Measurements from ENCODE around the gene RELN. TPM values are rescaled to one million over a fixed set of nuclear protein-coding genes. Genes with fewer than 3 reads are reported as not detected.

RELN gene
- total RNA-seq, 1 donor from 2014 or later: 0.57 TPM

DNA sequence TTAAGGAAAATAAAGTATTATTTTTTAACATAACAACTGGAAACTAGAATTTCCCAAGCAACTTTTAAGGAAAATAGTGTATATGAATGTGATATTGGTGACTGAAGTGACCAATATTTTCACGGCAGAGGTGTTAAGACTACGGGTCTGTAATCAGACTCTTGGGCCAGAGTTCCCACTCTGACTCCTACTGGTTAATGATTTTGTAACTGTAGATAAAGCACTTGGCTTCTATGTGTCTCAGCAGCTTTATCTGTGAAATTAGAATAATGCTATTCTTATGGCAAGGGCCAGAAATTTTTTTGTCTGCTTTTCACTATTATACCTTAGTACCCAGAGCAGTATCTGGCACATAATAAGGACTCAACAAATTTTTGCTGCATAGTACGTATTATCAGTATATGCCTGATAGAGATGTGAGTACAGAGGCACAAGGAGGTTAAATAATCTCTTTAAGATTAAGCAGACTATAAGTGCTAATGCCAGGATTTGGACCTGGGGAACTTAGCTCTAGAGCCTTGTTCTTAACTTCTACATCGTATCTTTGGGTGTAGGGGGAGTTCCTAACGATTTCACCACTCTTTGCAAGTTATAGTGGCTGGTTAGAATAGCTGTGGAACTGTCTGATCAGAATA, 357.3 kb downstream of the RELN start:
- intact Hi-C loops (cut with DNase I): no loop called here
- DNase-seq (ENCODE audit: low spot score): no peak

DNA sequence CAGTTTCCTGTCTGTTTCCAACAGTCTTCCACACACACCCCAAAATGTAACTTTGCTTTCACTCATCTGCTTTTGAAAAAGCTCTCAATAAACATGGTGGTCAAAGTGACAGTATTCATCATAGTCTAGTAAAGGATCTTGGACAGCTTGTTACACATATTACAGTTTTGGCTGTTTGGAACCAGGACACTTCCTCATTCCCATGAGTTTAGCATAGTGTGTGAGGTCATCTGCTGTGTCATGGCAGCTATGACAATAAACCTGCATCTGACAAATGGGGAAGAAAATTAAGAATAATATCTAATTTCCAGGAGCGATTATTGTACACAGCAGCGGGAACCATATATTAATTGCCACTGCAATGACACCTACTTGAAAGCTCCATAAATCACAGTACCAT, 359.1 kb downstream of the RELN start:
- intact Hi-C loops (cut with DNase I): no loop called here
- no peak for DNase-seq (ENCODE audit: low spot score)

DNA sequence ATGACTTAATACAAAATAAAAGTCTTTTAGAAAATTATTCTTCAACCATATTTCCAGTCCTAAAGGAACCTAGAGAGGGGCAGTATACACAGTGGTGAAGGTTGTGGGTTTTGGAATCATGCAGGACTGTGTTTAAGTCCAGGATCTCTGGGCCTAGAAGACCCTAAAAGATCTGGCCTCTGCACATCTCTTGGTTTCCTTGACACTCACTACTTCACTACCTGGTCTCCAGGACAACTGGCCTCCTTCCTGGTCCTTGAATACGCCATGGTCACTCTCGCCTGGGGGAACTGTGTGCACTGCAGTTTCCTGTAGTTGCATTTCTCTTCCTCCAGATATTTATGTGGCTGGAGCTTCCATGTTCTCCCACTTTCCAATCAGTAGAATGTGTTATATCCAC, 360.7 kb downstream of the RELN start:
- no peak for DNase-seq (ENCODE audit: low spot score)
- intact Hi-C loops (cut with DNase I): no loop called here

DNA sequence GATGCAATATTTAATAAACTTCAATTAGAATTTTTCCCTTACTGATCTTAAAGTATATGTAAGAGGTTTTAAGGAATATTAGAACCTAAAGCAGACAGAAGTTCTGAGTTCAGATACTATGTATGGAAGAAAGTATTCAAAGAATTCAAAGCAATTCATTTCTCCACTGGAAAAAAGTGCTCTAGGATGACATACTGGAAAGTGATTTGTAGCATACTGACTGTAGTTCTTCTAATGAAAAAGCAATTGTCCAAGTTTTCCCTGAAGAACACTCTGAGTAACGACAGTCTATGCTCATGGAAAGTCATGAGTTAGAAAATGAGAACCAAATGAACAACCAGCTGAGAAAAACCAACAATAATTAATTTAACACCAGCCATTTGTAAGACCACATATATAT, 362.7 kb downstream of the RELN start:
- DNase-seq (ENCODE audit: low spot score): no peak
- intact Hi-C loops (cut with DNase I): no loop called here

DNA sequence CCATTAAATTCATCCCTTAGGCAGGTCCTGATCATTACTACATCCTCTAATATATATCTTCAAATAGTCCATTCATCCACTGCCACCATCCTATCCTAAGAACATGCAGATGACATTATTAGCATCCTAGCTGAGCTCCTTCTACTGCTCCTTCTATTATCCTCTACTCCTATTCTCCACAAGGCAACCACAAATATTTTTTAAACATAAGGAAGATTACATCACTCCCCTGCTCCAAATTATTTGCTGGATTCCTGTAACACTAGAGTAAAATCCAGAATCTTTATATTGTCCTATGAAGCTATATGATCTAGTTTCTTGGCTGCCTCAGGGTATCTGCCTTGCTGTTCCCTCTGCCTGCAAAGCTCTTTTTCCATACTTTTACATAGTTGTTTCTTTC, 367.2 kb downstream of the RELN start:
- intact Hi-C loops (cut with DNase I): no loop called here
- no peak for DNase-seq (ENCODE audit: low spot score)

DNA sequence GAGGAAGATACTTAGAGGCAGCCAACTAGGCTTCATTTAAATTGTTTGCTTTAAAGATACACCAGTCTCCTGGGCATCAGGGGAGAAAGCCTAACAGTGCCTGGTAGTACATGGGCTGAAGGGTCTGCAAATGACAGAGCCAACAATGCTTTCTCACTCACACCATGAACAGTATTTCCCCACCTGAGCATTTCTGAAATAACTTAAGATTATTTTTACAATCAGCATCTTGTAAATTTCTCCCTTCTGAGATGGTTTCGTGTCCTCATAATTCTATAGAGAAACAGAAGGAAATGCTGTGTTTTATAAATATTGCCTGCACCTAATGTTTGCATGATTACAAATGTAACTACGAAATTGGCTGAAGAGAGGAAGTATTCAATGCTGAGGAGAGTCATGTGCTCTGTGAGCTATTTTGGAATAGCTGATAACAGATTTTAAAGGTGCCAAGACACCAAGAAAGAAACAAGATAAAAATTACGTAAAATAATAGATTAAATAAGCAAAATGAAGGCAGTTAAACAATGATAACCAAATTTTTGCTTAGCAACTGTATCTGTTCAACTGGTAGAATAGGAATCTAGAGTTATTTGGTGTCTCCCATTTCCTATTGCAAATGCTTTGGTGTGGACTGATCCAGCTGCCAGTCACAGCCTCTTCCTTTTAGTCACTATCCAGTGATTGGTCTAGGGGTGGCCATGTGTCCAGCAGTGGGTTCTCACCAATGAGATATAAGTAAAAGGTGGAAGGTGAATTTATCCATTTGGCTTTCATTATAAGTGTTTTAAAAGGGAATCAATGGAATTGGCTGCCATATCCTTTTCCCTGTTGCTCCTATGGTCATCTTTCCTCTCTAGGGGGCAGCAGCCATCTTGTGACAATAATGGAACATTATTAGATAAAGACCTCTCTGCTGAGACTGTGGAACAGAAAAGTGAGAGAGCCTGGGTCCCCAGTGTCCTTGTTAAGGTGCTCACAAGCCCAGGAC, 375.5 kb downstream of the RELN start:
- no peak for DNase-seq (ENCODE audit: low spot score)
- intact Hi-C loops (cut with DNase I): no loop called here

DNA sequence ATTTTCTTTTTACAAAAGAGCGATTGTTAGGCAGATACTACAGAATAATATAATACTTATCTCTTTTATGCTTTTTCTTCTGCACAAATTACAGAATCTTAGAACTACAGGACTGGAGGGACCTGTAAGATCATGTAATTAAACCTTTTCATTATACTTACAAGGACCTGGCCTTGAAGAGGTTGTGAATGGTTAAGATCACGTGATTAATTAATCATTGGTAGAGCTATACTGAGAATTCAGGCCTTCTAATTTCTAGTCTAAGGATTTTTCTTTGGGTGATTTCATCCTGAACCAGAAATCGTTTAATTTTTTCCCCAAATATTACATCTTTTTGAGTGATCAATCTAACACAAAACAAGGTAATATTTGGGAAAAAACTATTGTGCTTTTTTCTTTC, 379.7 kb downstream of the RELN start:
- intact Hi-C loops (cut with DNase I): no loop called here
- no peak for DNase-seq (ENCODE audit: low spot score)

DNA sequence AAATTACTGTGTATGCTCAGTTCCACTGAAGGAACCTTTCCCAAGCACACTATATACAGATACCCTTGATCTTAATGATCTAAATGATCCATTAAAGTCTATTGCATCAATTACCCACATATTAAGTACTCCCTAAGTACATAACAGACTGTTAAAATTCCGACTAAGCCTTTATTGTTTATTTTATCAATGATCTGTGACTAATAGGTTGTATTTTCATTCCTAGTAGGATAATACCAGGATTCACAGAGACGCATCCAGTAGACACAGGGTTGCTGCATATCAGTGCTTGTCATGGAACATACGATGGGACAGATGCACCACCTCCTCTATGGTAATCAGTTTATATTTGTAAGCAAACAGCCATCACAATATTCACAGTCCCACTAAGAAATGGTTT, 383.8 kb downstream of the RELN start:
- intact Hi-C loops (cut with DNase I): no loop called here
- no peak for DNase-seq (ENCODE audit: low spot score)

DNA sequence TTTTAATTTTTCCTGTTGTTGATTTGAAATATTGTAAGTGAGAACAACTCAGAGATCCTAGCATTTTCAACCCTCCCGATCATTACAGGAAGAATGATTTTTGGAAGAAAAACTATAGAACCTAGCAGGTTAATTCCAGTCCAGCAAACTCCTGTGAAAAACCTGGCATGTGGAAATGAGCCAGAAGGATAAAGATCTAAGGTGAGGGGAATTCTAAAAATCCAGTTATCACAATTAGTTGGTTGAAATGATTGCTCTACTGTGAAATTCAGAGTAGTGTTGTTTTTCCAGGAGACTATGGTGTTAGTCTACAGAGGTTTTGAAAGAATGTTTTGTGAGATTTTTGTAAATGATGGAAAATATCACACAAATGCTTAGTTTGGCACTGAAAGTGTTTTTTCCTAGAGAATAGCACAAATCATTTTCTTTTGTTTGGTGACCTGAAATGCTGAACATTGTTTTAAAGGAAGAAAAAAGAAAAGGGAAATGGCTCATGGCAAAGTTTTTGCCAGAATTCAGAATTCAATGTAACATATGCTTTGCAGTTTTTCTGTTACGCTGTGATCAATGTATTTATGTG, 391.0 kb downstream of the RELN start:
- intact Hi-C loops (cut with DNase I): no loop called here

DNA sequence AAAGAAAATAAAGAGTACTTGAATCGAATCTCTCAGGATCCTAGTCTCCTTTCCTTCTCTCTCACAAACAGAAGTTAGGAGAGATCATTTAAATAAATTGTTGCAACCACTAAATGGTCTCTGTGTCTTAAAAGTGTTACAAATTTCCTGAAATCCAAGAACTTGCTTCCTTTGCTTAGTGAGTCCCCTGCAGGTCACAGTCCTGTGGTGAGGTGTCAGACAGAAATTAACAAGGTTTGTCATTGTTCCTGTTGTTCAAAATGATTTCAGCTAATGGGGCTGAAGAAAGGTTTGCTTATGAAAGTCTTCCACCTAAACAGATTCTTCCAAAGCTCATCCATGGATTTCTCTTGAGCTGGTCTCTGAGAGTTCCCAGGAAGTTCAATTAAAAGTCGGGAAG, 391.9 kb downstream of the RELN start:
- intact Hi-C loops (cut with DNase I): loop anchor here (2.0 kb wide), 1 partner anchor 51 kb away; no protein-coding TSS in a partner anchor
- no peak for DNase-seq (ENCODE audit: low spot score)

More for the DNA sequence above, 391.0 kb downstream of the RELN start:
- no peak for DNase-seq (ENCODE audit: low spot score)

DNA sequence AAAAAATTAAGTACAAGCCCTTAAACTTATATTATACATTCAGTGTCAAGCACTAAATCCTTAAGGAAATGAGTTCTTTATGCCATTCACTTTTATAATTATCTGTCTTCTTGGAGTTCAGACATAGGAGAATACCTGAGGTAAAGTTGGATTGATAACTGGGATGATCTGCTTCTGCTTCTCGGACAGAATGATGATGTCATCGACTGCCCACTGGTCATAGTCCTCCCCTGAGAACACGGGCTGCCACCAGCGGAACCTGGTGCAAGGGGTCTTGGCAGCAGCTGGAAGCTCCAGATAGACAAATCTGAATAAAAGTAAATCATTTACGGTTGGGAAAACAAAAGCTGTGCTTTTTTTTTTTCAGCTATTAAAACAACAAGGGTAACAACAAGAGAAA, 395.3 kb downstream of the RELN start:
- intact Hi-C loops (cut with DNase I): no loop called here
- no peak for DNase-seq (ENCODE audit: low spot score)

DNA sequence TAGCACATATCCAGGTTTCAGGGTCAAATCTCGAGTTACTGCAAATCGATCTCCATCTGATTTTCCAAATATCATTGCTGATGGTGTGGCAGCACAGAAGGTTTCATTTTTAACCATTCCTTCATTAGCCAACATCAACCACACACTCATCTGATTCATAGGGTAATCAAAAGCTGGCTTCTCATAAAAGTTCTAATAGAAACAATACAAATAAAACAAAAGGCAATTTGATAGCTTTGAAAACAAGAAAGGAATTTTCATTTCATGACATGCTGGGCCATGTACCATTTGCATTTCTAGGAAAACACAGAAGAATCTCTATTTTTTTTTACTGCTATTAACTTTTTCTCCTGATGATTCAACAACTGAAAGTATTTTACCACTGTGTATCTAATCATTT, 395.8 kb downstream of the RELN start:
- intact Hi-C loops (cut with DNase I): no loop called here

DNA sequence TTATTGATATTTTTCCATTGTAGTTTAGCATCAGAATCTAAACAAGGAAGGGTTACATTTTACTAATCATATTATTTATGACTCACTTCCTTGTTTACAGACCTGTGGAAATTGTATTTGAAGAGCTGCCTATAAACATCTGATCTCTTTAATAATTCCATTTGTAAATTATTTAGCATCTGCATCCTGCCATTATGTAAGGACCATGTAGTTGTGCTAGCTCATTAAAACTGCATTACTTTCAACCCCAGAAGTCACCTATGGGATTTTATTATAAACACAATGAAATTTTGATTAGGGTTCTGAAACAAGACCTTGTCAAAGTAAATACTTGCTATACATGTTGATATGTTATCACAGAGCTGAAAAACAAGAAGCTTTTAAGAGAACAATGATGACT, 396.6 kb downstream of the RELN start:
- intact Hi-C loops (cut with DNase I): no loop called here
- no peak for DNase-seq (ENCODE audit: low spot score)

More for the DNA sequence above, 395.8 kb downstream of the RELN start:
- DNase-seq (ENCODE audit: low spot score): no peak

DNA sequence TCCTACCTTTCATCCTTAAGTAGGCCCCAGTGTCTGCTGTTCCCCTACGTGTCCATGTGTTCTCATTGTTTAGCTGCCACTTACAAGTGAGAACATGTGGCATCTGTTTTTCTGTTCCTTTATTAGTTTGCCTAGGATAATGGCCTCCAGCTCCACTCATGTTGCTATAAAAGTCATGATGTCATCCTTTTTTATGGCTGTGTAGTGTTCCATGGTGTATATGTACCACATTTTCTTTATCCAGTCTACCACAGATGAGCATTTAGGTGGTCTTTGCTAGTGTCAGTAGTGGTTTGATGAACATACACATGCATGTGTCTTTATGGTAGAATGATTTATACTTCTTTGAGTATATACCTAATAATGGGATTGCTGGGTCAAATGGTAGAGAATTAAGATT, 397.3 kb downstream of the RELN start:
- intact Hi-C loops (cut with DNase I): no loop called here
- DNase-seq (ENCODE audit: low spot score): no peak

DNA sequence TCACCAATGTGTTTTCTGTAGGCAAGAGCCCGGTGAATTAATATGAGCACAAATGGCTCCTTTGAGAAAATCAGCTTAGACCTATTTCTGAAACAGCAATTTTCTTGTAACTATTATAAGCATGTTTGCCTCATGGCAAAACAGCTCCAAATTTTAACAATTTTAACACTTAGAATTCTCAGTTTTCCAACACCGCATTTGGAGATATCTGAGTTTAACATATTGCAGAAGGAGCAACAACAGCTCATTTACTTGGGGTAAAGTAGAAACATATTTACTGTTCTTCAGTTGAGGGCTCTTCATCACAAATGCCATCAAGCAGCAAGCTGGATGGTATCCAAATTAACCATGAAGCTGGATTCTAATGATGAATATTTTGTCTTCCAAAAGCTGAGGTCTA, 409.4 kb downstream of the RELN start:
- DNase-seq (ENCODE audit: low spot score): no peak
- intact Hi-C loops (cut with DNase I): no loop called here

DNA sequence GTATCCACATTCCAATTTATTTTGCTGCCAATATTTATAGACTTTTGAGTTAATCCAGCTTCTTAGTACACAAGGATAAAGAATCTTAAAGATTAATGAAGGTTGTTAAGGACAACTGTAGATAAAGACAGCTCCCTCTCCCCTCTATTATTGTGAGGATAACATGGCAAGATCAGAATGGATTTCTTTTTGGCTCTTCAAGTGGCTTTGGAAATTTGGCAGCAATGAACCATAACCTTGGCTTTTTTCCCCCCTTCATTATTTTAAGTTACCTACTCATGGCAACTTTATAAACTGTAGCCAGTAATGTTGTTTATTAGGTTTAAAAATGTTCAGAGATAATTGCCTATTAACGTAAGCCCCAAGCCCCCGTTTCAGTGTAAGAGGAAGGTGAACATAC, 412.4 kb downstream of the RELN start:
- intact Hi-C loops (cut with DNase I): no loop called here
- DNase-seq (ENCODE audit: low spot score): no peak

DNA sequence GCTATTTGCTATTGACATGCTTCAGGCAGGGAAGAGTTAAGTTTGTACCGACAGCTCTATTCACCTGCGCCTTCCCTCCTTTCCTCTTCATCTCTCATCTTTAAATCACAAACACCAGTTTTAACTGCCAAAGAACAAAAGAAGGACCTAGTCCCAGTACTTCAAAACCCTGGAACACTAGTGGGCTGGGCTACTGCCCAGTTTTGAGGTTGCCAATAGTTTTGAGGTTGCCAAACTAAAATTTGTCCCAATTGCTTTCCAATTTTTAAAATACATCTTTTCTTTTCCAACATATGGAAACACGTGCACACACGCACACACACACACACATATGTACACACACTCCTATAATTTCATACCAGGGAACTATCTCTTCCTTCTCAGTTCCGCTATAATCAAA, 412.8 kb downstream of the RELN start:
- intact Hi-C loops (cut with DNase I): no loop called here
- DNase-seq (ENCODE audit: low spot score): no peak

DNA sequence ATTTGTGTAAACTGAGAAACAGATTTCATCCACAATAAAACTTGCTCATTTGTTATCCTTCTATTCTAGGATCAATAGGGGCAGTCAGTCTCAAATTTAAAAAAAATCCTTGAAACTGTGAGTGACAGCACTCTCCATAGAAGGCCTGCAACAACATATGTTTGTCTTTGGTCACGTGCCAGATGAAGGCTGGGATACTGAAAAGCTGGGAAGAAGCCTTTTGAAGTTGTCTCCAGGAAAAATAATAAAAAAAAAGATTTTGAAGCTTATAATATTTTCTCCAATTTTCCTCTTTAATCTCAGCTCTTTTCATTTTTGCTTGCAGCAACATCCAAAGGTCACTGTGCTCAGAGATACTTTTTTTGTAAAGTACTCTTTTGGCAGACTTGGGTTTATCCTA, 414.9 kb downstream of the RELN start:
- no peak for DNase-seq (ENCODE audit: low spot score)
- intact Hi-C loops (cut with DNase I): no loop called here

DNA sequence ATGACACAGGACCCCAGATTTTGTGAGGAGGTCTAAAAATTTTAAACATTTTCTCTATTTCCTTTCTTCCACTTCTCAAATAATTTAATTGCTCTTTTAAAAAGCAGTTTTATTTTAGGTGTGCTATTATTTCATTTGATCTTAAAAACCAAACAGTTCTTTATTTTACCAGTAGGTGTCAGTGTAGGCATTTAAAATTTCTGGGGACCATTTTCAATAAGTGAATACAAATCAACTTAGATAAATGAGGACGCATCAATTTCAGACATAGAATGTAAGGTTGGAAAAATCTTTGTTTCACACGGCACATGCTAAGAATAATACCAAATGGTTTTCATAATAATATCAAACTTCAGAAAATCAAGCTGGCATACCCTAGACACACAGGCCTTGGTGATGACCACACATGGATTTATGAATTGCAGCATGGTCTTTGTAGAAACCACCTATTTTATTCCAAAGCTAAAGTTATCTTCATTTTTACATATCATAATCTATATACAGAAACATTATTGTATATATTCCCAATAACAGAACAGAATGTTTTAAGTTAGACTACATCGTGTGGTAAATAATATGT, 415.9 kb downstream of the RELN start:
- DNase-seq (ENCODE audit: low spot score): no peak

DNA sequence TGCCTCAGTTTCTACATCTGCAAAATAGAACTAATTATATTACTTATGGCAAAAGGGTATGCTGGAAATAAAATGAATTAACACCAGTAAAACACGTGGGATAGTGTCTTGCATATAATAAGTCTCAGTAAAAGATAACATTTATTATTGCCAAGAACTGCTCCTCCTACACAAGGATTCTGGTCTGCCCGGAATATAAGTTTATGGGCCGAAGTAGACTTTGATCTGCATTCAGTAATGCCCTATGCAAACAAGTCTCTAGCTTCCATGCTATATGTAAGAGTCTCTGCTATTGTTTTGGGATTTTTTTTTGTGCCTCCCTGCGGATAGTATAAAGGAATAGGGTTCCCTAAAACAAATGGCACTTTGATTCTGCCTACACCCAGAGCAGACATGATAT, 417.9 kb downstream of the RELN start:
- no peak for DNase-seq (ENCODE audit: low spot score)
- intact Hi-C loops (cut with DNase I): loop anchor here (2.0 kb wide), 1 partner anchor 589 kb away; no protein-coding TSS in a partner anchor

More for the DNA sequence above, 415.9 kb downstream of the RELN start:
- intact Hi-C loops (cut with DNase I): no loop called here

All from cardiac septum (tissue), 1 donor.